Hepatocyte (in vitro differentiated cells): ENCODE data around the gene SLC29A3.

Experiments used
- EZH2 ChIP-seq: fragments of 200-600 bp; sonication (generic); IDR thresholded peaks from 2 replicates; pipeline ENCODE4 v1.6.1; 2016; ENCODE audit warnings: antibody characterized with exemption, mild to moderate bottlenecking, borderline replicate concordance
- TF ChIP-seq, protein P1 (sequence below): fragments of 200-600 bp; sonication (generic); IDR thresholded peaks from 2 replicates; pipeline ENCODE4 v1.5.1; 2016; ENCODE audit warnings: antibody characterized with exemption, mild to moderate bottlenecking; ENCODE audit not compliant: poor library complexity

DNA sequence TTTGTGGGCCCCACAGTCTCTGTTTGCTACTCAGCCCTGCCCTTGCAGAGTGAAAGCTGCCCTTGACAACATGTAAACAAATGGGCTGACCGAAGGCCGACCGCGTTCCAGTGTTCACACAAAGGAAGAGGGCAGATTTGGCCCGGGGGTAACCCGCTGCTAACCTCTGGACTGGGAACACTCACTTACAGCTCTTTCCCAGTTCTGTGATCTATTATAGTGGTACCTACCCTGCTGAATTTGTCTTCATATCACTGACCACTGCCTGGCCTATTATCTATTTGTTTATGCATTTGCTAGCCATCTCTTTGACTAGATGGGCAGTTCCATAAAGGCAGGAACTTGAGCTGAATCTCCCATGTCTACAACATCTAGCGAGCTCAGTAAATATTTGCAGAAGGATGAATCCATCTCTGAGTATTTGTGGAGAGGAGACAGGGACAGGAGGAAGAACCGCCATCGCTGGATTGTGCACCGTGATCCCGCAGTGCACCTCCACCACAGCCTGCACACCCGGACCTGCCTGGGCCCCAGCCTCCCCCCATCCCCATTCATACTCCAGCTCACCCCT, 15.2 kb downstream of the SLC29A3 start:
- TF ChIP-seq, protein P1, sequence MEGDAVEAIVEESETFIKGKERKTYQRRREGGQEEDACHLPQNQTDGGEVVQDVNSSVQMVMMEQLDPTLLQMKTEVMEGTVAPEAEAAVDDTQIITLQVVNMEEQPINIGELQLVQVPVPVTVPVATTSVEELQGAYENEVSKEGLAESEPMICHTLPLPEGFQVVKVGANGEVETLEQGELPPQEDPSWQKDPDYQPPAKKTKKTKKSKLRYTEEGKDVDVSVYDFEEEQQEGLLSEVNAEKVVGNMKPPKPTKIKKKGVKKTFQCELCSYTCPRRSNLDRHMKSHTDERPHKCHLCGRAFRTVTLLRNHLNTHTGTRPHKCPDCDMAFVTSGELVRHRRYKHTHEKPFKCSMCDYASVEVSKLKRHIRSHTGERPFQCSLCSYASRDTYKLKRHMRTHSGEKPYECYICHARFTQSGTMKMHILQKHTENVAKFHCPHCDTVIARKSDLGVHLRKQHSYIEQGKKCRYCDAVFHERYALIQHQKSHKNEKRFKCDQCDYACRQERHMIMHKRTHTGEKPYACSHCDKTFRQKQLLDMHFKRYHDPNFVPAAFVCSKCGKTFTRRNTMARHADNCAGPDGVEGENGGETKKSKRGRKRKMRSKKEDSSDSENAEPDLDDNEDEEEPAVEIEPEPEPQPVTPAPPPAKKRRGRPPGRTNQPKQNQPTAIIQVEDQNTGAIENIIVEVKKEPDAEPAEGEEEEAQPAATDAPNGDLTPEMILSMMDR, result no peak
- no peak for TF ChIP-seq EZH2
